Nephron progenitor cell (in vitro differentiated cells): ENCODE results near the gene ARFGEF3.

Experiments used
- DNase-seq: peaks from one replicate; pipeline ENCODE4 v3.0.0; 2021
- H3K27ac Mint-ChIP-seq: 2 replicates; pipeline ENCODE4 v1.8.0; 2021; ENCODE audit warnings: mild to moderate bottlenecking, moderate library complexity, mixed read lengths
- H3K27me3 Mint-ChIP-seq: 2 replicates; pipeline ENCODE4 v1.8.0; 2021; ENCODE audit warnings: mild to moderate bottlenecking, low read depth, mixed read lengths; ENCODE audit not compliant: poor library complexity
- H3K36me3 Mint-ChIP-seq: 2 replicates; pipeline ENCODE4 v1.8.0; 2021; ENCODE audit warnings: low read depth, mixed read lengths
- H3K4me1 Mint-ChIP-seq: 2 replicates; pipeline ENCODE4 v1.8.0; 2021; ENCODE audit warnings: mixed read lengths
- H3K4me3 Mint-ChIP-seq: 2 replicates; pipeline ENCODE4 v1.8.0; 2021; ENCODE audit warnings: mild to moderate bottlenecking, moderate library complexity, mixed read lengths
- H3K9me3 Mint-ChIP-seq: 2 replicates; pipeline ENCODE4 v1.8.0; 2021; ENCODE audit warnings: mild to moderate bottlenecking, moderate library complexity, mixed read lengths
- CTCF ChIP-seq: fragments of 200-600 bp; sonication (generic); IDR thresholded peaks from 2 replicates; pipeline ENCODE4 v1.5.0; 2021; ENCODE audit warnings: antibody characterized with exemption

The ARFGEF3 gene

DNA sequence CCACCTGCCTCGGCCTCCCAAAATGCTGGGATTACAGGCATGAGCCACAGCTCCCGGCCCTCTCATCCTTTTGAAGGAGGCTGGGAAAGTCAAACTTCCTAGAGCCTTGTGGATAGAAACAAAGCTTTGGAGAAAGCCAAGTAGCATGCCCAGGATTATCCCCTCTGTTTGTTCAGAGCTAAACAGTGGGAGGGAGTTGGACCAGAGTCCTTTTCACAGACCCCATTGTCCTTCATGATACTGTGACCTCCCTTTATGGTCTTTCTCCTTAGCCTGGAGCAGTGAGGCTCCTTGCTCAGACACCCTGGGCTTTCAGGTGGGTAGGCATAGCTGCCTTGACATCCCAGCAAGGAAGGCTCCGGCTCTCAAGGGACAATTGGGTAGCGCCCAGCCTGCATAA lies 25.4 kb downstream of the ARFGEF3 start:
- no peak for TF ChIP-seq CTCF
- no peaks in the 10 kb centered on the region for H3K36me3 Mint-ChIP-seq
- no peak for DNase-seq
- no peaks in the 10 kb centered on the region for H3K4me1 Mint-ChIP-seq
- H3K27me3 Mint-ChIP-seq = peaks cover 5% of the 10 kb centered on the region
- no peak overlapping the region for H3K27ac Mint-ChIP-seq
- no peaks in the 10 kb centered on the region for H3K9me3 Mint-ChIP-seq
- no peak overlapping the region for H3K4me3 Mint-ChIP-seq

DNA sequence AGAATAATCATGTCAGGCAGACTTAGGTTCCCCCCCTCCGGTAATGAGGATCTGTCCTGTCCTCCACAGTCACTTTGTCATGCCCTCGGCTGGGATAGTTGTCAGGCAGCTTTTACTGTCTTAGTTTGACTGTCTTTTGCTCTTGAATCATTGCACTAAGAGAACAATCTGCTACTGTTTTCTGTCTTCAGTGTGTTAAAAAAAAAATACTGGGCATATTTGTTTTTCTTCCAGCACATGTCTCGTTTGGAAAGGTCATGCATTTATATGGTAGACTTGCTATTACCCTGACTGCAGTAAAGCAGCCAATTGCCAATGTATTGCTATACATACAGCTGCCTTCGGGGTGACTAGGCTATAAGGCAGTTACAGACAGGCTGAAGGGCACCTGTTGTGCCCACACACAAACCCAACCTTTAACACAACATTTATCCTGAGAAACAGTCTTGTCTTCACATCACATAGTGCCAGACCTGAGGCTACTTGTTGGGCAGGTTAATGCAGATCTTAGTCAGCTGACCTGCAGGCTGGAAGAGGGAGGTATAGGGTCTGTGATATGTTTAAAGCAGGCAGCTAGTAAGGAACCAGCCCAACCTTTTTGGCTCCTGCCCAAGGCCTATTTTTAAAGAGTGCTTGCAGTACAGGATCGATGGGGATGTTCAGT lies 26.7 kb downstream of the ARFGEF3 start:
- no peak for DNase-seq
- peaks cover 7% of the 10 kb centered on the region for H3K27me3 Mint-ChIP-seq
- no peak for TF ChIP-seq CTCF
- H3K4me3 Mint-ChIP-seq = no peak overlapping the region
- no peaks in the 10 kb centered on the region for H3K36me3 Mint-ChIP-seq
- no peaks in the 10 kb centered on the region for H3K9me3 Mint-ChIP-seq
- H3K4me1 Mint-ChIP-seq = no peaks in the 10 kb centered on the region
- H3K27ac Mint-ChIP-seq = no peak overlapping the region

DNA sequence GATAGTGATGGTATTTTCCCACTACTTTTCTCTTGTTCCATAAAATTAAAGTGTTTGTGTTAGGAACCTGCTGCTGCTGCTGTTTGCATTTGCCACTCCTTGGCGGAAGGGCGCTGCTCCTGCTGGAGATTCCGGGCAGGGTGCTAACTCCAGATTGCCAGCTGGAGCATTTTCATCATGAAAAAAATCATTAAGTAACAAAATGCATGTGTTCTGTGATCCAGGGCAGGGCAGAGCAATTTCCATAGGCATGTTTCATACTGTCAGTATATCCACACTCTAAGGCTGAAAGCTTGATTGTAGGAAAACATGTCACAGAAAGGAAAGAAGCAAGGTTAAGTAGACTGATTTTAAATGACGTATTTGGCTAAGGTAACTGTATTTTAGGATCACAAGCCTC lies 32.5 kb downstream of the ARFGEF3 start:
- Mint-ChIP-seq H3K4me1 (no peaks in the 10 kb centered on the region), H3K27ac (no peak overlapping the region), H3K4me3 (no peak overlapping the region), H3K9me3 (no peaks in the 10 kb centered on the region), H3K27me3 (peaks cover 8% of the 10 kb centered on the region), H3K36me3 (no peaks in the 10 kb centered on the region)
- DNase-seq = no peak
- no peak for TF ChIP-seq CTCF

GRCh38 chr6:138196122-138196738 lies 34.5 kb downstream of the ARFGEF3 start:
- Mint-ChIP-seq H3K4me1 (no peaks in the 10 kb centered on the region), H3K4me3 (no peak overlapping the region), H3K27me3 (peaks cover 9% of the 10 kb centered on the region), H3K27ac (no peak overlapping the region), H3K36me3 (no peaks in the 10 kb centered on the region), H3K9me3 (peaks cover 13% of the 10 kb centered on the region)
- TF ChIP-seq CTCF = no peak
- DNase-seq = no peak

DNA sequence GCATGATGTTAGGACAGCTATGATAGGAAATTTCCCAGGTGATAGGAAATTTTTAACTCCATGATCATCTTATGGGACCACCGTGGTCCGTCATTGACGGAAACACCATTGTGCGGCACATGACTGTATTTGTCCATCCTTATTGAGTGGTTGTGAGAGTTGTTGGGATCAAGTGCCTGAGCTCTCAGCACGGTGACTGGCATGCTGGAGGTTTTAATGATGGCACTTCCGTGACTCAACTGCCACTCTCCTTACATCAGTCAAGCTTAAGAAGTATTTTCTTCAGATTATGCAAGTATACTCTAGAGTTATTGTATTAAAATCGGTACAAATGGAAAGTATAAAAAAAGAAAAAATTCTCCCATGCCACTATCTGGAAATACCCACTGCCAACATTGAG lies 35.8 kb downstream of the ARFGEF3 start:
- H3K36me3 Mint-ChIP-seq = no peaks in the 10 kb centered on the region
- H3K27me3 Mint-ChIP-seq = peaks cover 9% of the 10 kb centered on the region
- no peak for DNase-seq
- no peak overlapping the region for H3K4me3 Mint-ChIP-seq
- peaks cover 18% of the 10 kb centered on the region for H3K9me3 Mint-ChIP-seq
- no peaks in the 10 kb centered on the region for H3K4me1 Mint-ChIP-seq
- H3K27ac Mint-ChIP-seq = no peak overlapping the region
- no peak for TF ChIP-seq CTCF
